ENCODE results near the gene ANO9.

The ANO9 gene

GRCh38 chr11:452916-453527 is 11.2 kb upstream of the ANO9 start:
- no peak for DNase-seq (ENCODE audit: low read depth in 2 of 2)

- DNase-seq (ENCODE audit: low read depth in 2 of 2): no peak
Measured at GRCh38 chr11:452203-452744, 10.5 kb upstream of the ANO9 start.

- no peak for DNase-seq (ENCODE audit: low read depth in 2 of 2)
Measured at GRCh38 chr11:451738-452137, 9.9 kb upstream of the ANO9 start.

GRCh38 chr11:450809-451451 is 9.1 kb upstream of the ANO9 start:
- peak; percentile 48 to 62 for DNase-seq (ENCODE audit: low read depth in 2 of 2)

GRCh38 chr11:449889-450808 is 8.3 kb upstream of the ANO9 start, which contains the start of gene PTDSS2:
TSS of gene PTDSS2 (plus strand) at chr11:450279. CDS start at chr11:450456, 177 bp downstream.
- peak; percentile 91 to 92 for DNase-seq (ENCODE audit: low read depth in 2 of 2)

- peak; percentile 88 to 92 for DNase-seq (ENCODE audit: low read depth in 2 of 2)
Measured at GRCh38 chr11:447923-448731, 6.3 kb upstream of the ANO9 start.

- no peak for DNase-seq (ENCODE audit: low read depth in 2 of 2)
Measured at GRCh38 chr11:446891-447290, 5.1 kb upstream of the ANO9 start.

- no peak for DNase-seq (ENCODE audit: low read depth in 2 of 2)
Measured at GRCh38 chr11:445765-446588, 4.2 kb upstream of the ANO9 start.

GRCh38 chr11:444396-445144 is 2.8 kb upstream of the ANO9 start:
- no peak for DNase-seq (ENCODE audit: low read depth in 2 of 2)

GRCh38 chr11:443542-444199 is 1.9 kb upstream of the ANO9 start:
- DNase-seq (ENCODE audit: low read depth in 2 of 2): no peak

- no peak for DNase-seq (ENCODE audit: low read depth in 2 of 2)
Measured at GRCh38 chr11:442611-443081, 835 bp upstream of the ANO9 start.

- no peak for DNase-seq (ENCODE audit: low read depth in 2 of 2)
Measured at GRCh38 chr11:441043-441417, 781 bp downstream of the ANO9 start.

GRCh38 chr11:440065-441042 is 1.5 kb downstream of the ANO9 start:
- no peak for DNase-seq (ENCODE audit: low read depth in 2 of 2)

GRCh38 chr11:439315-440064 is 2.3 kb downstream of the ANO9 start:
- no peak for DNase-seq (ENCODE audit: low read depth in 2 of 2)

GRCh38 chr11:438101-438844 is 3.5 kb downstream of the ANO9 start:
- no peak for DNase-seq (ENCODE audit: low read depth in 2 of 2)

- no peak for DNase-seq (ENCODE audit: low read depth in 2 of 2)
Measured at GRCh38 chr11:437228-437870, 4.5 kb downstream of the ANO9 start.
